Activated CD8-positive, alpha-beta memory T cell treated with anti-CD3 and anti-CD28 coated beads, Interleukin-2, amount 50 U/mL, for 1 hour (primary cell): ENCODE results near the gene NREP.

Source experiments
- DNase-seq: peaks from one replicate; pipeline ENCODE4 v3.0.0-alpha.2; 2020; ENCODE audit errors: extremely low read depth

Gene NREP

DNA sequence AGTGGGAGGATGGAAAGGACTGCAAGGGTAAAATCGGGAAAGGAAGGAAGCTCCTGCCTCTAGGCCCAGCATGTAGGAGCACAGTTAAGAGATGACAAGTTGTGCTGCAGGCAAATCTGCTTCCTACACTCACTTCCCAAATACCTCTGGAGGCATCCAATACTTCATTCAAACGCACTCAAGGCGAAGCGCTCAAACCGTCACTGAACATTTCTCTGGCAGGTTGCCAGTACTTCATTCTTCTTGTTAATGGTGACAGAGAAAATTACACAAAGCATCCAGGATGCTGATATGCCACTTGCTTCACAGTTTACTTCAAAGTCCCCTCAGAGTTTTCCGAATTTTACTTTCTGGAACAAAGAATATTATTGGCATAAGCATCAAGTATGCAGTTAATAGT lies 59.8 kb downstream of the NREP start:
- DNase-seq = no peak

DNA sequence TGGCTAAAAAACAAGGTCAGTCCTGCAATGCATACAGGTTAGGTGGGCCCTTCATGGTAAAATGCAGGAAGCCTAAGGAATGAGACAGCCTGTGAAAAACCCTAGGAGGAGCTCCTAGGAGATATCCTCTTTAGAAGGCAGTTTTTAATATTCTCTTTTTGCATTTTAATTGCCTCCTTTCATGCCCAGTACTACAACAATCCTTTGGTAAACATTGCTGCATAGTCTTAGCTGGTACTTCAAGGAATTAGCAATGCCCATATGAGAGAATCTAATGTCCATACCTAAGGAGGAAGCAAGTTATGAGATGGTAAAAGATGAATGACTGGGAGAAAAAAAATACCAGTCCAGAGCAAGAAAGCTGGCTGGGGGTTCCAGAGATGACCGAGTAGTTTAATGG lies 61.0 kb downstream of the NREP start:
- DNase-seq = no peak

- DNase-seq = no peak
These were observed 62.9 kb downstream of the NREP start for GRCh38 chr5:111694133-111694532.

DNA sequence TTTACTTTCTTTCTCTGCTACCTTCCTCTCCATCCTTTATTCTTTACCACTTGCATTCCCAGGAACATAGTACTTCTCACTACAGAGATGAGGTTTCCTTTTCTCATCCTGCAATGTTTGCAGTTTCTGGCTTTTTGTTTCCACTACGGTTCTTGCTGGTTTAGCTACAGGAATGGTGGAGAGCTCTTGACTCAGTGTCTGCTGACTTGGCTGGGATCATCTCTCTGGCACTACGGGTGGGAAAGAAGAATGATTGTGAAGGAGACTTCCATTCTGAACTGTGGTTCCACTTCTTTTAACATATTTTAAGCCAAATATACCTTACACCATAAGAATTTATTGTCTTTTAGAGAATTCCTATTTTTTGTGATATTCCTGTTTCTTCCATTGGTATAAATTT lies 65.1 kb downstream of the NREP start:
- DNase-seq = no peak

DNA sequence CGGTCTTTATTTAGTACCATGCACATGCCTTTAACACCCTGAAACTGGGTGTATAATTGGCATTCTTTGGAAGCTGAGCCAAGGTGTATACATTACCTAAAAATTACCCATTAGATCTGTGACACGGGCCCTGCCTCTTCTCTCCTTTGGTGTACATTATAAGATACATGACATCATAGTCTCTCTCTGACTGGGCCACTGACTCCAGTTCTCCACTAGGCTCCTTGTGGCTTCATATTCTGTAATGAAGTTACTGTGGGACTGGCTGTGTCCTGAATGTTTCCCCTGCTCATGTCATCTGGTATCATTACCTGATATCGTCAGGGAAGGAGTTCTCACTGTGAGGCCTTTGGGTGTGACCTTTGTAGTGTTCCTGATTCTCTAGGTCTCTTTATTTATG lies 65.5 kb downstream of the NREP start:
- no peak for DNase-seq

DNA sequence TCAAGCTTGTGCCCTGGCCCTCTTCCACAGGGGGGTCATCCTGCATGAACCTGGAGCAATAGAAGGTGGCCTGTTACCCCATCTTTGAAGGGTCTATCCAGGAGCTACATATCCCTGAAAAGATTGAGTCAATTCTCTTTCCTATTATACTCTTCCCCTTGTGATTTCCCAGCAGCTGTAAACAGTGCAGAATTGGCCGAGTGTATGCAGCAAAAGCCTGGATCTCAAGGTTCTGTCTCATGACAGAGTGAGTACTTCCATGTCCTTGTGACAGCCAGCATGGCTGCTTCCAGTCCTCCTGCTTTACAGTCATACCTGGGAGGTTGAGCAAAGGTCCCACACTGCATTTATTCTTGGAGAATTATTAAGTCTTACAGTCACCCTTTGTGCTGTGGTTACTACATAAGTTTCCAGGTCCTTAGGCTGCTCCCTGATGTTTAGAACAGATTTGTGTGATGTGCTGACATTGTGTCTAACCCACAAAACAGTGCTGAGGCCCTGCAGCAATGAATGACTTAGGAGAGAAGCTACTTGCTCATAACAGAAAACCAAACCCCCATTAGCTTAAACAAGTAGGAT lies 67.5 kb downstream of the NREP start:
- no peak for DNase-seq

DNA sequence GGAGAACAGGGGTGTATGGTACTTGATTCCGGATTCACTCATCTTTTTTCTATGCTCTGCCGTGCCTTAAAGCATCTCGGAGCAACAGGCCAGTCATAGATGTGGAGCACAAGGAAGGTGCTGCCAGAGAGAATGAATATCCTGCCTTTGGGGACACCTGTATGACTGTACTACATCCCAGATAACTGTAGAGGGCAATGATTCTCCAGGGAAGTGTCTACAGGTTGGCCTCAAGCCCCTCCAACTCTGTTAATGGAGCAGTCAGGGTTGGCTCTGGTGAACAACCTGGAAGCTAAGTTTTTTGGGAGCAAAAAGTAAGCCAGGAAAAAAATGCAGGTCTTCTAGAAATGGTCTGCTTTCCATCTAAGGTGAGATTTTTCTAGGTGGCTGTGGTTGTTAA lies 71.0 kb downstream of the NREP start:
- no peak for DNase-seq

- DNase-seq = no peak
These were observed 74.4 kb downstream of the NREP start for GRCh38 chr5:111682641-111683040.

DNA sequence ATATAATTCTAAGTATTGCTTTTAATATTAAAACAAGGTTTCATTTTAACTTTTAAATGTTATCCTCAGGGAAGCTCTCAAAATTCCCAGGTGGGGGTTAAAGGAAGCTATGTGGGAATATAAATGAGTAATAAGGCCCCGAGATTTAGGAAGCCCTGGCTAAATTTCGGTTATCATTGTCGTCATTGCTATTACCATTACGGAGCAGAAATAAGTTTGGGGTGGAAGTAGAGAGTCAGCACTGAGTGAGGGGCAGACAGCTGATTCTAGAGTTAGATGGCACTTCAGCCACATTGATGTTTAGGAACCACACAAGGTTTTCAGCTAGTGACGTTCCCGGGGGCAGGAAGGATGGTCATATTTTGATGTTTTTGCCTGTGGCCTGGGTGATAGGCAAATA lies 74.9 kb downstream of the NREP start:
- DNase-seq = no peak

GRCh38 chr5:111681414-111682120 lies 75.4 kb downstream of the NREP start:
- no peak for DNase-seq

DNA sequence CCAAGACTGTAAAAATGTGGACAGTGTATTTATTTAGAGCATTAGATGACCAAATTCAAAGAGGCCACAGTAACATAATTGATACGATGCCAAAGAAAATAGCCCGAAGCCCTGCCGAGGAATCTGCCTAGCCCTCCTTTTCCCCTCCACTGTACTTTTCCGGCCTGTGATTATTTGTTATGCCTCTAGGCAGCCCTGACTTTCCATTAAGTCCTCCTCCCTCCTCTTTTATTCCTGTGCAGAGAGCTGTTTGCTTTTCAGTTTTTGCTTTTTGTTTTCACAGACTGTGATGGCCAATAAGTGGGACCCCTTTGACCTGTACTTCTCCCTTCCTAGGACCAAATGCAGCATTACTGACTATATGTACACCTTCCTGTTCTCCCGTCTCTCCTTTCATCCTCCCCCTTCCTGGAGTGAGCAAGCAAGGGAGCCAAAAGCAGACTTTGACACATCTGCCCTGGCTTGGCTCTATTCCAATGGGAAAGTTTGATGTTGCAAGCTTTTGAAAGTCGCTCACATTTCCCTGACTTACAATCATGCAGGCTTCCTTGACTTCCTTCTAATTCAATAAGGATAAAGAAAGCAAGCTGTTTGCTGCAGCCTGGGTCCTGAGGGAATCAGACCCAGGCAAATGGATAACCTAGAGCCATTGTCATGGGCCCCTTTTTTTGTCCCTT lies 76.1 kb downstream of the NREP start:
- DNase-seq = no peak

DNA sequence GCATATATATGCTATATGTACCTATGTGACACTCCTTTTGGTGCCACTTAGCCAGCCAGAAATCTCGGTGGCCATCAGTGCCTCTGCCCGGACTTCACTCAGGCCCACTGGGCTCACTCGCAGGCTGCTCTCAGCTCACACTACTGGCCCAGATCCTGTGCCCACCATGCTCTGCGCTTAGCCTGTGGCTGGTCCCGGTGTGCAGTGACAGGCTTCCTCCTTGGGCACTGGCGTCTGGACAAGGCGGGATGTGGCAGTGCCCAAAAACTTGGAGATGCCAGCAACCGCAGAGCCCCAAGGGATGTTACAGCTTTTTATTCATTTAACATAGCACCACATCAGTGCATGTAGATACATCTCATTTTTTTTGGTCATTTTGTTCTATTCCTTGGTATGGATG lies 77.4 kb downstream of the NREP start:
- DNase-seq = no peak
